Progenitor cell of endocrine pancreas (in vitro differentiated cells): ENCODE data around the gene AUP1. TPM values are rescaled to one million over a fixed set of nuclear protein-coding genes. Genes with fewer than 3 reads are reported as not detected.

Source experiments
- DNase-seq: peaks from one replicate; pipeline ENCODE4 v3.0.0; 2021; ENCODE audit warnings: low spot score; ENCODE audit not compliant: unreplicated experiment
- H3K27ac Mint-ChIP-seq: 2 replicates; pipeline ENCODE4 v1.8.0; 2021; ENCODE audit warnings: mild to moderate bottlenecking, moderate library complexity, mixed read lengths
- H3K27me3 Mint-ChIP-seq: 2 replicates; pipeline ENCODE4 v1.8.0; 2021; ENCODE audit warnings: mixed read lengths
- H3K36me3 Mint-ChIP-seq: 2 replicates; pipeline ENCODE4 v1.8.0; 2022; ENCODE audit warnings: mixed read lengths; ENCODE audit not compliant: insufficient read depth
- H3K4me1 Mint-ChIP-seq: 2 replicates; pipeline ENCODE4 v1.8.0; 2021; ENCODE audit warnings: low read depth, mixed read lengths
- H3K4me3 Mint-ChIP-seq: 2 replicates; pipeline ENCODE4 v1.8.0; 2021; ENCODE audit warnings: low read depth, mild to moderate bottlenecking, moderate library complexity, mixed read lengths
- H3K9me3 Mint-ChIP-seq: 2 replicates; pipeline ENCODE4 v1.8.0; 2021; ENCODE audit warnings: low read depth, mixed read lengths
- CTCF ChIP-seq: fragments of 200-600 bp; sonication (generic); IDR thresholded peaks from one replicate; pipeline ENCODE4 v1.5.0; 2021; ENCODE audit warnings: antibody characterized with exemption, mild to moderate bottlenecking; ENCODE audit not compliant: unreplicated experiment
- total RNA-seq: library from RNA; stranded (reverse); gene quantifications from 2 replicates; pipeline ENCODE4 v1.2.1, GENCODE V29; 2021

AUP1 gene
- total RNA-seq, 1 donor from 2014 or later = 115 TPM

- Mint-ChIP-seq H3K4me1 (peaks cover 6% of the 10 kb centered on the region), H3K9me3 (no peaks in the 10 kb centered on the region), H3K27me3 (peaks cover 39% of the 10 kb centered on the region), H3K36me3 (no peaks in the 10 kb centered on the region), H3K4me3 (no peak overlapping the region), H3K27ac (no peak overlapping the region)
- no peak for TF ChIP-seq CTCF
- no peak for DNase-seq
These were observed 31.1 kb upstream of the AUP1 start for GRCh38 chr2:74560591-74560990.

- no peak for TF ChIP-seq CTCF
- H3K4me1 Mint-ChIP-seq = peaks cover 8% of the 10 kb centered on the region
- H3K9me3 Mint-ChIP-seq = no peaks in the 10 kb centered on the region
- no peaks in the 10 kb centered on the region for H3K36me3 Mint-ChIP-seq
- no peak overlapping the region for H3K4me3 Mint-ChIP-seq
- no peak for DNase-seq
- H3K27me3 Mint-ChIP-seq = peaks cover 39% of the 10 kb centered on the region
- H3K27ac Mint-ChIP-seq = no peak overlapping the region
These were observed 30.4 kb upstream of the AUP1 start for GRCh38 chr2:74559912-74560311.

- Mint-ChIP-seq H3K36me3 (no peaks in the 10 kb centered on the region), H3K27ac (peak overlapping the region; percentile 82), H3K27me3 (peaks cover 32% of the 10 kb centered on the region)
These were observed 29.1 kb upstream of the AUP1 start for GRCh38 chr2:74558284-74559230.

GRCh38 chr2:74556831-74557370 is 27.4 kb upstream of the AUP1 start:
- Mint-ChIP-seq H3K27ac (peak overlapping the region; percentile 49), H3K27me3 (peaks cover 20% of the 10 kb centered on the region), H3K9me3 (no peaks in the 10 kb centered on the region), H3K4me3 (no peak overlapping the region), H3K36me3 (no peaks in the 10 kb centered on the region), H3K4me1 (peaks cover 16% of the 10 kb centered on the region)
- DNase-seq = no peak
- no peak for TF ChIP-seq CTCF

More at GRCh38 chr2:74558284-74559230, 29.1 kb upstream of the AUP1 start:
- DNase-seq = no peak
- Mint-ChIP-seq H3K4me1 (peaks cover 10% of the 10 kb centered on the region), H3K4me3 (no peak overlapping the region), H3K9me3 (no peaks in the 10 kb centered on the region)
- no peak for TF ChIP-seq CTCF

- Mint-ChIP-seq H3K4me3 (peak overlapping the region; percentile 88), H3K27ac (no peak overlapping the region), H3K4me1 (peaks cover 16% of the 10 kb centered on the region), H3K9me3 (no peaks in the 10 kb centered on the region), H3K27me3 (peaks cover 20% of the 10 kb centered on the region), H3K36me3 (no peaks in the 10 kb centered on the region)
- no peak for DNase-seq
- no peak for TF ChIP-seq CTCF
These were observed 26.7 kb upstream of the AUP1 start for GRCh38 chr2:74556159-74556558.
